ENCODE measurements around the gene IMMT. TPM values are rescaled to one million over a fixed set of nuclear protein-coding genes. Genes with fewer than 3 reads are reported as not detected.

The IMMT gene
- total RNA-seq, 4 donors from 2014 or later, result 45.8 to 56.4 (median 48.8) TPM

DNA sequence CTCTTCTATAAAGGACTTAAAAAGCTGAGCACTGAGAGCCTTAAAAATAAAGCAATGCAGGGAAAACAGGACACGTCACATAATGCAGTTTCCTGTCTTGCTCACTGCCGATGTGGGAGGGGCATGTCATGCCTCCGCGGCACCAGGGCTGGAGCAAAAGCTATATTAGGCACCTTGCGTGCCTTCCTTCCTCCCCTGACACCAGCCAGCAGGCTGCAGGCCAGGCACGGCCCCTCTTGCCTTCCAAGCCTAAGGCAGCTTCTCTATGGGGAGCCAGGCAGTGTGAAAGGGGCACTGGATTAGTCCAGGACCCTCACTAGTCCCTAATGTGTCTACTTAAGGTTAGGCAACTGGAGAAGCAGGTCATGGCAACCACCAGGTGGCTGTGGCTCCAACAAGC, 30.3 kb upstream of the IMMT start:
- intact Hi-C loops (cut with DNase I; ENCODE audit: low total_unique reads), result no loop called here
- WGBS, 2 donors, result 11 to 46% methylated on average over 6 of the region's 6 CpGs
- DNase-seq (ENCODE audit: low spot score in 2 of 2), result peak in 1 of 2 donors; percentile 89
- no peak overlapping the region for H3K4me3 ChIP-seq (ENCODE audit: low read depth, poor library complexity, severe bottlenecking)
- TF ChIP-seq, protein P1, sequence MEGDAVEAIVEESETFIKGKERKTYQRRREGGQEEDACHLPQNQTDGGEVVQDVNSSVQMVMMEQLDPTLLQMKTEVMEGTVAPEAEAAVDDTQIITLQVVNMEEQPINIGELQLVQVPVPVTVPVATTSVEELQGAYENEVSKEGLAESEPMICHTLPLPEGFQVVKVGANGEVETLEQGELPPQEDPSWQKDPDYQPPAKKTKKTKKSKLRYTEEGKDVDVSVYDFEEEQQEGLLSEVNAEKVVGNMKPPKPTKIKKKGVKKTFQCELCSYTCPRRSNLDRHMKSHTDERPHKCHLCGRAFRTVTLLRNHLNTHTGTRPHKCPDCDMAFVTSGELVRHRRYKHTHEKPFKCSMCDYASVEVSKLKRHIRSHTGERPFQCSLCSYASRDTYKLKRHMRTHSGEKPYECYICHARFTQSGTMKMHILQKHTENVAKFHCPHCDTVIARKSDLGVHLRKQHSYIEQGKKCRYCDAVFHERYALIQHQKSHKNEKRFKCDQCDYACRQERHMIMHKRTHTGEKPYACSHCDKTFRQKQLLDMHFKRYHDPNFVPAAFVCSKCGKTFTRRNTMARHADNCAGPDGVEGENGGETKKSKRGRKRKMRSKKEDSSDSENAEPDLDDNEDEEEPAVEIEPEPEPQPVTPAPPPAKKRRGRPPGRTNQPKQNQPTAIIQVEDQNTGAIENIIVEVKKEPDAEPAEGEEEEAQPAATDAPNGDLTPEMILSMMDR (IDR thresholded peaks at IDR 0.05), result no peak
- no peak for TF ChIP-seq POLR2A (IDR thresholded peaks at IDR 0.05)

DNA sequence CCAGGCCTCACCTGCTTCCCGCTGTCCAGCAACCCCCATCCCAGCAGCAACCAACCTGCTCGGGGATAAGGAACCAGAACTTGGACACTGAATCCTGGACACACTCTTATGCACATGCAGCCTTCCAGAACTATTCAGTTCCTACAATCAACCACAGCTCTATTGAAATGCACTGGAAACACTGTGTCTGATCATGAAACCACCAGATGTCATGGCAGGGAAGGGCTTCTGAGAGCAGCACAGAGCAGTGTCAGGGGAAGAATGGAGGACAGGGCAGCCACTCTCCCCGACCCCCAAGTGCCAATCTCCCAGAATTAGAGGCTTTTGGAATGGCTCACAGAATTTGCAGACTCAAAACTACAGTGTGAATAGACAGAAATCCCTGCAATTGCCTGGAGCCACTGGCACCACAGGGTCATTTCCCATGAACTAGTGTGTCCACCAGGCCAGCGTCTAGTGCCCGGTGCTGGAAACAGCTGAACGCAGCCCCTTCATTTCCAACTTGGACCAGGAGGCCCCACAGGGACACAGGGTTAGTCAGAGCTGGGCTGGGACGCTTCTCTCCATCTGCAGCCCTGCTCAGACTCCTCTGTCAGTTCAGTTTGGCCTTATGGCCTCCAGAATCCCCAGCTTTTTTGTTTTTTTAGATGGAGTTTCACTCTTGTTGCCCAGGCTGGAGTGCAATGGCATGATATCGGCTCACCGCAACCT, 29.5 kb upstream of the IMMT start:
- intact Hi-C loops (cut with DNase I; ENCODE audit: low total_unique reads), result no loop called here

DNA sequence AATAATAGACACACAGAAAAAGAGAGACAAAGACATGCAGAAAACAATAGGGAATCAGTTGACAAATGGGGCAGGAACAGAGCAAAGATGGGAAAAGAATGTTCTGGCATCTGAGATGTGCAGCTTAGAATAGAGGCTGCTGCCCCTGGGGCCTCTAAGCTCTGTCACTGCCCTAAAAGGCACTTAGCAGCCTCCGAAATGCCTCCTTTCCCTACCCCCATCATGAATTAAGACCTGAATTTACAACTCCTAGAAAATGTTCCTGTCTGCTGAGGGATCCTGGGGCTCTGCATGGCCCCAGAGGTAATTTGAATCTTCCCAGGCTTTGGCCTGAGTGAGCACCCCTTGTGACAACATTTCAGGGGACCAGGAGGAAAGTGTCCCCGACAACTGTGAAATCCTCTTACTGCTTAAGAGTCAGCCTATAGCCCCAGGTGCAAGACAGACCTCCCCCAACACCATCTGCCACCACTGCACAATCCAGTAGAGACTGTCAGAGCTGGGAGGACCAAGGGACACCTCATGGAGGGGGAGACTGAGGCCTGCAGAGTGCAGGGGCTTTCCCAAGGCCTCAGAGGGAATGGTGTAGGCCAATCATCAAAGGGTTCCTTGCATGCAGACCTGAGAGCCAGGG, 28.8 kb upstream of the IMMT start:
- intact Hi-C loops (cut with DNase I; ENCODE audit: low total_unique reads), result no loop called here
- TF ChIP-seq, protein P1 (IDR thresholded peaks at IDR 0.05), result no peak
- TF ChIP-seq POLR2A (IDR thresholded peaks at IDR 0.05), result no peak
- WGBS, 2 donors, result 83 to 95% methylated on average over 2 of the region's 2 CpGs
- no peak overlapping the region for H3K4me3 ChIP-seq (ENCODE audit: low read depth, poor library complexity, severe bottlenecking)
- DNase-seq (ENCODE audit: low spot score in 2 of 2), result no peak

More for the DNA sequence above, 29.5 kb upstream of the IMMT start:
- DNase-seq (ENCODE audit: low spot score in 2 of 2), result no peak
- no peak overlapping the region for H3K4me3 ChIP-seq (ENCODE audit: low read depth, poor library complexity, severe bottlenecking)
- TF ChIP-seq, protein P1 (IDR thresholded peaks at IDR 0.05), result no peak
- TF ChIP-seq POLR2A (IDR thresholded peaks at IDR 0.05), result no peak
- WGBS, 2 donors, result 63 to 79% methylated on average over 7 to 9 of the region's 9 CpGs

DNA sequence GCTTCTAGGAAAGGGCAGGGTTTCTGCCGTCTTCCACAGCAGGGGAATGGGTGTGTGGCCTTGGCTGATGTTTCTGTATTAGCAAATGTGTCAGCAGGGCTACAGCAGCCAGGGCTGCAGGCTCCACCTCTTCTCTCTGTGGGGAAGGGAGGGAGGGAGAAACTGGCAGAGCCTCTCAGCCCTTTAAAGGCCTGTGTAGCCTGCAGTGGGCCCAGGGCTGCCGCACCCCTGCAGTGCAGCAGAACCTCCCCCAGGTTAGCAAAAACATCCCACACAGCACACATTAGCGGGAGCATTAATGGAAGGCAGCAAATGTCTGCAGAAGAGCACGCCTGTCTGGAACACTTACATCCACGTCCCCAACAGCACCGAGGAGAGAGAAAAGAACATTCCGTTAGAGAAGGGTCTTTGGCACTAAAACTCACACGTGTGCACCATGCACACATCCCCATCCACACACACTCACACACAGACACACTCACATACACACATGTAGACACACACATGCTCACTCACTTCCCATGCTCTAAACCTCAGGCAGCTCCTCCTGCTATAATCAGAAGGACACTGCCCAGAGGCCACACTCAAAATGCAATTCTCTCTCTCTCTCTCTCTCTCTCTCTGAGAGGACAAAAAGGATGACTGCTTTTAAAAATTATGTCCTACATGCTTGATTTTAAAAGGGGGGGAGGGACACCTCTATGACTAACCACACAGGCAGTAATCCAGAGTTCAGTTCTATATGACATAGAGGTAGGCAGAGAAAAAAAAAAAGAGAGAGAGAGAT, 28.1 kb upstream of the IMMT start:
- TF ChIP-seq POLR2A (IDR thresholded peaks at IDR 0.05), result no peak
- TF ChIP-seq, protein P1 (IDR thresholded peaks at IDR 0.05), result no peak
- H3K4me3 ChIP-seq (ENCODE audit: low read depth, poor library complexity, severe bottlenecking), result no peak overlapping the region
- 25 to 29% methylated on average over 7 of the region's 8 CpGs for WGBS, 2 donors
- intact Hi-C loops (cut with DNase I; ENCODE audit: low total_unique reads), result no loop called here
- peak; percentile 46 to 90 for DNase-seq (ENCODE audit: low spot score in 2 of 2)

DNA sequence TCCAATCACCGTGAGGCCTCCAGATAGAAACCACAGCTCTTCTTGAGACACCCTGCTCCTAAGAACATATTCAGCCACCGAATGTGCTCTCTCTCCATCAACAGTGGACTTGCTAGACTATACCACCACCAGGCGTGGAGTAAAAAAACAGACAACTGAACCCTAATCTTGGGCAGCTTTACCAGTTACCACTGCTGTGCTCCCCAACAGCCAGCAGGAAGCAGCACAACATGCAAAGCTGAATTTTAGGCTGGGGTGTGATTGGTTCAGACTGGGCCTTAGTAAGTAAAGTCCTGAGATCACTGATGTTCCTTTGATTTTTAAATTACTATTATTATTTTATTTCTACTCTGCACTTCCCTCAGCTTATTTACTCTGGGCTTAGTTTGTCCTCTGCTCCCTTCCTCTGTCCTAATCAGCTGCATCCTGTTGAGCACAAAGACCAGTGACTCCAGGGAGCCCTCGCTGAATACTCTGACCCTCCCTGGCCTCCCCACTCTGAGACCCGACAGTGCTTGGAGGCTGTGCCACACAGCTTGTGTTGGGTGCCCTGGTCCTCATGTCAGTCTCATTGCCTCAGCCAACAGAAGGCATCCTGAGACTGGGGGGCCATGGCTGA, 25.9 kb upstream of the IMMT start:
- no peak overlapping the region for H3K4me3 ChIP-seq (ENCODE audit: low read depth, poor library complexity, severe bottlenecking)
- TF ChIP-seq, protein P1 (IDR thresholded peaks at IDR 0.05), result no peak
- TF ChIP-seq POLR2A (IDR thresholded peaks at IDR 0.05), result no peak
- no peak for DNase-seq (ENCODE audit: low spot score in 2 of 2)
- intact Hi-C loops (cut with DNase I; ENCODE audit: low total_unique reads), result no loop called here
- 54 to 68% methylated on average over 5 of the region's 5 CpGs for WGBS, 2 donors
